Neural cell (in vitro differentiated cells): ENCODE results near the gene SIX3. TPM values are rescaled to one million over a fixed set of nuclear protein-coding genes. Genes with fewer than 3 reads are reported as not detected.
A peak's percentile ranks its signal among the peaks of the same experiment; 100 is the strongest.

ENCODE experiments used
- H2AFZ ChIP-seq: fragments of 200-600, 300-800 bp; sonication (generic), shearing (Covaris generic); 2 replicates; pipeline ENCODE4 v1.6.0; 2014; ENCODE audit warnings: low read depth, mild to moderate bottlenecking, antibody characterized with exemption, low read length, moderate library complexity
- H3F3A ChIP-seq: fragments of 200-600 bp; shearing (Covaris generic); 2 replicates; pipeline ENCODE4 v1.6.1; 2016; ENCODE audit warnings: mild to moderate bottlenecking, moderate library complexity, mixed read lengths, antibody characterized with exemption, low read length; ENCODE audit not compliant: insufficient read depth, poor library complexity, severe bottlenecking
- H3K27ac ChIP-seq: fragments of 200-600, 300-800 bp; sonication (generic), shearing (Covaris generic); 2 replicates; pipeline ENCODE4 v1.5.1; 2014; ENCODE audit warnings: mild to moderate bottlenecking, low read length, moderate library complexity
- H3K27me3 ChIP-seq: fragments of 300-800, 200-600 bp; sonication (generic), shearing (Covaris generic); 2 replicates; pipeline ENCODE4 v1.6.0; 2014; ENCODE audit warnings: mild to moderate bottlenecking, low read depth, low read length, moderate library complexity; ENCODE audit not compliant: insufficient read depth
- H3K36me3 ChIP-seq: fragments of 300-800, 200-600 bp; sonication (generic), shearing (Covaris generic); 2 replicates; pipeline ENCODE4 v1.5.1; 2014; ENCODE audit warnings: mild to moderate bottlenecking, antibody characterized with exemption, low read length, moderate library complexity; ENCODE audit not compliant: insufficient read depth
- H3K4me2 ChIP-seq: fragments of 300-800, 200-600 bp; sonication (generic), shearing (Covaris generic); 2 replicates; pipeline ENCODE4 v1.6.0; 2014; ENCODE audit warnings: mild to moderate bottlenecking, low read length
- H3K4me3 ChIP-seq: fragments of 300-800, 200-600 bp; sonication (generic), shearing (Covaris generic); 2 replicates; pipeline ENCODE4 v1.5.1; 2014; ENCODE audit warnings: mild to moderate bottlenecking, low read length, moderate library complexity
- H3K79me2 ChIP-seq: fragments of 200-600 bp; shearing (Covaris generic); replicated peaks from 2 replicates; pipeline ENCODE4 v1.6.0; 2014; ENCODE audit warnings: mild to moderate bottlenecking, low read length, moderate library complexity; ENCODE audit not compliant: insufficient read depth
- H3K9ac ChIP-seq: fragments of 300-800, 200-600 bp; sonication (generic), shearing (Covaris generic); 2 replicates; pipeline ENCODE4 v1.6.1; 2016; ENCODE audit warnings: mild to moderate bottlenecking, low read length, mixed read lengths
- H3K9me2 ChIP-seq: fragments of 200-600 bp; shearing (Covaris generic); 2 replicates; pipeline ENCODE4 v1.6.1; 2016; ENCODE audit warnings: mild to moderate bottlenecking, low read length, mixed read lengths; ENCODE audit not compliant: insufficient read depth
- H3K9me3 ChIP-seq: fragments of 200-600, 300-800 bp; sonication (generic), shearing (Covaris generic); 2 replicates; pipeline ENCODE4 v1.6.1; 2016; ENCODE audit warnings: mild to moderate bottlenecking, mixed run types, low read length, moderate library complexity, mixed read lengths
- H4K20me1 ChIP-seq: fragments of 200-600 bp; shearing (Covaris generic); 2 replicates; pipeline ENCODE4 v1.6.1; 2016; ENCODE audit warnings: mild to moderate bottlenecking, mixed run types; ENCODE audit not compliant: insufficient read depth
- EP300 ChIP-seq: fragments of 450-650 bp; conservative IDR thresholded peaks from 2 replicates; pipeline ENCODE4 v1.6.1; 2014; ENCODE audit warnings: antibody characterized with exemption, mild to moderate bottlenecking, moderate library complexity; ENCODE audit not compliant: poor library complexity, severe bottlenecking
- EZH2 ChIP-seq: fragments of 200-600, 300-800 bp; shearing (Covaris generic), sonication (generic); IDR thresholded peaks from 2 replicates; pipeline ENCODE4 v1.6.1; 2014; ENCODE audit warnings: antibody characterized with exemption, low read length, borderline replicate concordance, mild to moderate bottlenecking; ENCODE audit not compliant: insufficient read depth, poor library complexity, severe bottlenecking
- POLR2AphosphoS5 ChIP-seq: IDR thresholded peaks from 2 replicates; pipeline ENCODE4 v1.6.1; 2012
- RAD21 ChIP-seq: fragments of 450-650 bp; conservative IDR thresholded peaks from 2 replicates; pipeline ENCODE4 v1.6.1; 2014; ENCODE audit warnings: antibody characterized with exemption, mild to moderate bottlenecking, moderate library complexity
- SMC3 ChIP-seq: fragments of 450-650 bp; conservative IDR thresholded peaks from 2 replicates; pipeline ENCODE4 v1.6.1; 2014; ENCODE audit warnings: antibody characterized with exemption, mild to moderate bottlenecking, moderate library complexity; ENCODE audit not compliant: poor library complexity
- TAF1 ChIP-seq: IDR thresholded peaks from 2 replicates; pipeline ENCODE4 v1.6.1; 2012; ENCODE audit warnings: low read depth
- polyA plus RNA-seq: library from polyadenylated mRNA; depleted of rRNA; stranded (reverse); fragments of >200 nt; gene quantifications from 2 replicates; pipeline ENCODE4 v1.2.3, GENCODE V29; 2014
- TF ChIP-seq, protein P1 (sequence below): IDR thresholded peaks from 2 replicates; pipeline ENCODE4 v1.6.1; 2012; ENCODE audit warnings: borderline replicate concordance
- TF ChIP-seq, protein P2 (sequence below): fragments of 450-650 bp; IDR thresholded peaks from 2 replicates; pipeline ENCODE4 v1.5.1; 2014; ENCODE audit warnings: antibody characterized with exemption, mild to moderate bottlenecking, moderate library complexity; ENCODE audit not compliant: poor library complexity, severe bottlenecking

SIX3 gene
- polyA plus RNA-seq, 1 donor from 2014 or later, result 8.7 TPM

DNA sequence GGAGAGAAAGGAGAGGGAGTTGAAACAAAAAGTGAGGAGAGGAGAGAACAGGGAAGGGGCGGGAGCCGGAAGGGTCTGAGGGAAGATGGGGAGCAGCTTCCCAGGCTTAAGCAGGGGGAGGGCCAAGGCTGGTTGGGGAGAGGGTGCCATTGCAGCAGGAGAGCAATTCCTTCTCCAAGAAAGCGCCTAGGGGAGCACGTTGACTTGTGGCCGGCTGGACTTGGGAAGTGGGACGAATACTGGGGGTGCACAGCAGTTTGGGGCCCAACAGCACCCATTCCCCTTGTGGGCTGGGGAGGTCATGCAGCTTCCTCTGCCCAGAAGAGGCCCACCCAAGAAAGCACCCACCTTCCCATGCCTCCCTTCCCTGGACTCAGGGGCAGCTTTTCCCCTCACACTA is 9.6 kb downstream of the SIX3 start:
- Histone ChIP-seq H3K27me3 (peaks cover 60% of the 10 kb centered on the region), H3K36me3 (no peaks in the 10 kb centered on the region), H3K9me3 (no peaks in the 10 kb centered on the region), H3K9ac (no peak overlapping the region), H3K27ac (peak overlapping the region; percentile 56), H3K79me2 (peaks cover 49% of the 10 kb centered on the region), H2AFZ (no peak overlapping the region), H3F3A (no peaks in the 10 kb centered on the region), H3K4me3 (no peak overlapping the region), H3K4me2 (no peak overlapping the region), H3K9me2 (no peaks in the 10 kb centered on the region), H4K20me1 (no peaks in the 10 kb centered on the region)
- TF ChIP-seq EZH2, result no peak
- TF ChIP-seq, protein P1, sequence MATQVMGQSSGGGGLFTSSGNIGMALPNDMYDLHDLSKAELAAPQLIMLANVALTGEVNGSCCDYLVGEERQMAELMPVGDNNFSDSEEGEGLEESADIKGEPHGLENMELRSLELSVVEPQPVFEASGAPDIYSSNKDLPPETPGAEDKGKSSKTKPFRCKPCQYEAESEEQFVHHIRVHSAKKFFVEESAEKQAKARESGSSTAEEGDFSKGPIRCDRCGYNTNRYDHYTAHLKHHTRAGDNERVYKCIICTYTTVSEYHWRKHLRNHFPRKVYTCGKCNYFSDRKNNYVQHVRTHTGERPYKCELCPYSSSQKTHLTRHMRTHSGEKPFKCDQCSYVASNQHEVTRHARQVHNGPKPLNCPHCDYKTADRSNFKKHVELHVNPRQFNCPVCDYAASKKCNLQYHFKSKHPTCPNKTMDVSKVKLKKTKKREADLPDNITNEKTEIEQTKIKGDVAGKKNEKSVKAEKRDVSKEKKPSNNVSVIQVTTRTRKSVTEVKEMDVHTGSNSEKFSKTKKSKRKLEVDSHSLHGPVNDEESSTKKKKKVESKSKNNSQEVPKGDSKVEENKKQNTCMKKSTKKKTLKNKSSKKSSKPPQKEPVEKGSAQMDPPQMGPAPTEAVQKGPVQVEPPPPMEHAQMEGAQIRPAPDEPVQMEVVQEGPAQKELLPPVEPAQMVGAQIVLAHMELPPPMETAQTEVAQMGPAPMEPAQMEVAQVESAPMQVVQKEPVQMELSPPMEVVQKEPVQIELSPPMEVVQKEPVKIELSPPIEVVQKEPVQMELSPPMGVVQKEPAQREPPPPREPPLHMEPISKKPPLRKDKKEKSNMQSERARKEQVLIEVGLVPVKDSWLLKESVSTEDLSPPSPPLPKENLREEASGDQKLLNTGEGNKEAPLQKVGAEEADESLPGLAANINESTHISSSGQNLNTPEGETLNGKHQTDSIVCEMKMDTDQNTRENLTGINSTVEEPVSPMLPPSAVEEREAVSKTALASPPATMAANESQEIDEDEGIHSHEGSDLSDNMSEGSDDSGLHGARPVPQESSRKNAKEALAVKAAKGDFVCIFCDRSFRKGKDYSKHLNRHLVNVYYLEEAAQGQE, result no peak
- TF ChIP-seq TAF1, result no peak
- TF ChIP-seq, protein P2, sequence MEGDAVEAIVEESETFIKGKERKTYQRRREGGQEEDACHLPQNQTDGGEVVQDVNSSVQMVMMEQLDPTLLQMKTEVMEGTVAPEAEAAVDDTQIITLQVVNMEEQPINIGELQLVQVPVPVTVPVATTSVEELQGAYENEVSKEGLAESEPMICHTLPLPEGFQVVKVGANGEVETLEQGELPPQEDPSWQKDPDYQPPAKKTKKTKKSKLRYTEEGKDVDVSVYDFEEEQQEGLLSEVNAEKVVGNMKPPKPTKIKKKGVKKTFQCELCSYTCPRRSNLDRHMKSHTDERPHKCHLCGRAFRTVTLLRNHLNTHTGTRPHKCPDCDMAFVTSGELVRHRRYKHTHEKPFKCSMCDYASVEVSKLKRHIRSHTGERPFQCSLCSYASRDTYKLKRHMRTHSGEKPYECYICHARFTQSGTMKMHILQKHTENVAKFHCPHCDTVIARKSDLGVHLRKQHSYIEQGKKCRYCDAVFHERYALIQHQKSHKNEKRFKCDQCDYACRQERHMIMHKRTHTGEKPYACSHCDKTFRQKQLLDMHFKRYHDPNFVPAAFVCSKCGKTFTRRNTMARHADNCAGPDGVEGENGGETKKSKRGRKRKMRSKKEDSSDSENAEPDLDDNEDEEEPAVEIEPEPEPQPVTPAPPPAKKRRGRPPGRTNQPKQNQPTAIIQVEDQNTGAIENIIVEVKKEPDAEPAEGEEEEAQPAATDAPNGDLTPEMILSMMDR, result no peak
- no peak for TF ChIP-seq SMC3
- TF ChIP-seq RAD21, result no peak

DNA sequence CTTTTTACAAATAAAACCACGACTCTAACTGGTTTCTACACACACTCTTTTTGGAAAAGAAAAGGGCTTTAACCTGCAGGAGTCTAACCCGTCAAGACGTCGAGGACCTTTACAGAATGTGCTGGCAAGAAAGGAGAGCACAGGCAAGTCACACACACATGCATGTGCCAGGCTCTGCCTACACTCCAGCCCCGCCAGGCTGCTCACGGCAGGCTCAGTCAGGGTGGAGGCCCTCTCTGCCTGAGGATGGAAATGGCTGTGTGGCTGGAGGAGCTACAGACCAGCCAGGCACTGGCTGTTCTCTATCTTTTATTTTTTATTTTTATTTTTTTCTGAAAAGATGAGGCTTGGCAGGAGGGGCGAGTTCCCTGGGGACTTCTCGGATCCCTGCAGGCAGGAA is 10.2 kb downstream of the SIX3 start:
- no peaks in the 10 kb centered on the region for H3K9me3 ChIP-seq
- H3K4me2 ChIP-seq, result no peak overlapping the region
- no peaks in the 10 kb centered on the region for H4K20me1 ChIP-seq
- H2AFZ ChIP-seq, result no peak overlapping the region
- no peak for TF ChIP-seq EZH2
- TF ChIP-seq, protein P2, result no peak
- no peak for TF ChIP-seq SMC3
- no peak for TF ChIP-seq EP300
- TF ChIP-seq TAF1, result no peak
- no peak for TF ChIP-seq RAD21
- no peak for TF ChIP-seq POLR2AphosphoS5
- TF ChIP-seq, protein P1, result no peak
- H3K4me3 ChIP-seq, result no peak overlapping the region
- no peaks in the 10 kb centered on the region for H3K36me3 ChIP-seq
- peaks cover 43% of the 10 kb centered on the region for H3K79me2 ChIP-seq
- no peaks in the 10 kb centered on the region for H3F3A ChIP-seq
- no peak overlapping the region for H3K27ac ChIP-seq
- no peak overlapping the region for H3K9ac ChIP-seq
- H3K27me3 ChIP-seq, result peaks cover 55% of the 10 kb centered on the region
- no peaks in the 10 kb centered on the region for H3K9me2 ChIP-seq
